Natural killer cell (primary cell): ENCODE results near the gene THOP1. TPM values are rescaled to one million over a fixed set of nuclear protein-coding genes. Genes with fewer than 3 reads are reported as not detected.

ENCODE experiments used
- ATAC-seq, 3 donors: fragments of 150-1000 bp in 2 of 3; fragments of 200-7000 bp in 1 of 3; cut with Tn5 transposase; 1 replicate in 1 of 3; 2 replicates in 2 of 3; pipeline ENCODE4 v1.10.0; 2021; ENCODE audit warnings: mild to moderate bottlenecking in 2 of 3, moderate library complexity in 2 of 3
- DNase-seq, 2 donors: peaks; one replicate each; pipeline versions ENCODE4 v3.0.0 to v3.0.0-alpha.2; 2013 to 2021; ENCODE audit warnings: mixed read lengths in 1 of 2
- H3K27ac ChIP-seq: one replicate; pipeline ENCODE4 v1.5.1; 2013; ENCODE audit warnings: mild to moderate bottlenecking, low read length
- H3K27me3 ChIP-seq: one replicate; pipeline ENCODE4 v1.6.1; 2013; ENCODE audit warnings: low read length; ENCODE audit not compliant: control insufficient read depth, insufficient read depth
- H3K36me3 ChIP-seq: one replicate; pipeline ENCODE4 v1.6.1; 2013; ENCODE audit warnings: low read length; ENCODE audit not compliant: control insufficient read depth, insufficient read depth
- H3K4me1 ChIP-seq: one replicate; pipeline ENCODE4 v1.6.1; 2013; ENCODE audit warnings: low read length; ENCODE audit not compliant: control insufficient read depth, insufficient read depth
- H3K4me3 ChIP-seq: one replicate; pipeline ENCODE4 v1.5.1; 2013; ENCODE audit warnings: low read length
- H3K9me3 ChIP-seq: one replicate; pipeline ENCODE4 v1.6.1; 2013; ENCODE audit warnings: low read length; ENCODE audit not compliant: control insufficient read depth, insufficient read depth
- H3K27ac Mint-ChIP-seq, 2 donors: one replicate each; pipeline ENCODE4 v1.8.0; 2022; ENCODE audit warnings: mild to moderate bottlenecking in 2 of 2, mixed read lengths in 2 of 2, moderate library complexity in 1 of 2
- H3K27me3 Mint-ChIP-seq, 2 donors: one replicate each; pipeline ENCODE4 v1.8.0; 2022; ENCODE audit warnings: low read depth in 2 of 2, mixed read lengths in 2 of 2
- H3K36me3 Mint-ChIP-seq: one replicate; pipeline ENCODE4 v1.8.0; 2022; ENCODE audit warnings: mixed read lengths
- H3K4me1 Mint-ChIP-seq, 2 donors: one replicate each; pipeline ENCODE4 v1.8.0; 2022; ENCODE audit warnings: mixed read lengths in 2 of 2
- H3K4me3 Mint-ChIP-seq: one replicate; pipeline ENCODE4 v1.8.0; 2022; ENCODE audit warnings: mild to moderate bottlenecking, moderate library complexity, mixed read lengths
- H3K9me3 Mint-ChIP-seq, 2 donors: one replicate each; pipeline ENCODE4 v1.8.0; 2022; ENCODE audit warnings: mixed read lengths in 2 of 2
- WGBS: methylation state at CpG from one replicate; pipeline ENCODE4 v1.1.7; 2013; ENCODE audit warnings: missing lambda C conversion rate; ENCODE audit not compliant: insufficient coverage; 5-methylcytosine and 5-hydroxymethylcytosine counted together
- intact Hi-C: fragments of 100-400 bp; cut with micrococcal nuclease; formaldehyde crosslinking; loops from one replicate; pipeline ENCODE4 v1.14.2; 2022
- total RNA-seq, 4 donors: library from RNA; stranded (reverse); fragments of 120-200 nt in 1 of 4; gene quantifications; one replicate each; pipeline versions ENCODE4 v1.2.3 to v1.2.4, GENCODE V29; 2013 to 2022
- TF ChIP-seq, protein P1 (sequence below): fragments of 200-600 bp; IDR thresholded peaks from one replicate; pipeline ENCODE4 v1.8.0; 2022; ENCODE audit warnings: antibody characterized with exemption

The THOP1 gene
- total RNA-seq, 3 donors from 2014 or later (not counting 1 experiment from before 2014, with no cell fraction given), result 31.6 to 44.0 (median 33.4) TPM

DNA sequence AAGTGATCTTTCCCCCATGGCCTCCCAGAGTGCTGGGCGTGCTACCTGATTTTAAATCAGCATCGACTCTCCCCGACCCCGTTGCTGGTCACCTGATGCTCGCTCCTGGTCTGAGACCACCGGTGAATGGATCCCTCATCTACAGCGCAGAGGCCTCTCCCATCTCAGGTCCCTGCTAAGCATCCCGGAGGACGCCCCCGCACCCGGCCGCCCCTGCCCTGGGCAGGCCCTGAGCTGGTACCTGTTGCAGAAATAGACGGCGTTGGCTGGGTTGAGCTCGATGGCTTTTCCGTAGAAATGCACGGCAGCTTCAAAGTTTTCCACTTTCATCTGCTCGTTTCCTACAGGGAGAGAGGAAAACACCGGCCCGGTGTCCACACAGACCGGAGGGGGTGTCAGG lies 20.4 kb upstream of the THOP1 start:
- Mint-ChIP-seq H3K4me1 (peaks cover 0 to 4% of the 10 kb centered on the region in 2 donors), H3K36me3 (no peaks in the 10 kb centered on the region), H3K27ac (no peak overlapping the region), H3K9me3 (no peaks in the 10 kb centered on the region), H3K27me3 (no peaks in the 10 kb centered on the region), H3K4me3 (no peak overlapping the region)
- H3K4me3 ChIP-seq, result no peak overlapping the region
- TF ChIP-seq, protein P1, sequence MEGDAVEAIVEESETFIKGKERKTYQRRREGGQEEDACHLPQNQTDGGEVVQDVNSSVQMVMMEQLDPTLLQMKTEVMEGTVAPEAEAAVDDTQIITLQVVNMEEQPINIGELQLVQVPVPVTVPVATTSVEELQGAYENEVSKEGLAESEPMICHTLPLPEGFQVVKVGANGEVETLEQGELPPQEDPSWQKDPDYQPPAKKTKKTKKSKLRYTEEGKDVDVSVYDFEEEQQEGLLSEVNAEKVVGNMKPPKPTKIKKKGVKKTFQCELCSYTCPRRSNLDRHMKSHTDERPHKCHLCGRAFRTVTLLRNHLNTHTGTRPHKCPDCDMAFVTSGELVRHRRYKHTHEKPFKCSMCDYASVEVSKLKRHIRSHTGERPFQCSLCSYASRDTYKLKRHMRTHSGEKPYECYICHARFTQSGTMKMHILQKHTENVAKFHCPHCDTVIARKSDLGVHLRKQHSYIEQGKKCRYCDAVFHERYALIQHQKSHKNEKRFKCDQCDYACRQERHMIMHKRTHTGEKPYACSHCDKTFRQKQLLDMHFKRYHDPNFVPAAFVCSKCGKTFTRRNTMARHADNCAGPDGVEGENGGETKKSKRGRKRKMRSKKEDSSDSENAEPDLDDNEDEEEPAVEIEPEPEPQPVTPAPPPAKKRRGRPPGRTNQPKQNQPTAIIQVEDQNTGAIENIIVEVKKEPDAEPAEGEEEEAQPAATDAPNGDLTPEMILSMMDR, result no peak
- ATAC-seq (no peak), DNase-seq (no peak)
- H3K27me3 ChIP-seq, result no peaks in the 10 kb centered on the region
- no peaks in the 10 kb centered on the region for H3K9me3 ChIP-seq
- H3K27ac ChIP-seq, result no peak overlapping the region
- H3K36me3 ChIP-seq, result peaks cover 48% of the 10 kb centered on the region
- H3K4me1 ChIP-seq, result no peaks in the 10 kb centered on the region
- intact Hi-C loops, result no loop called here
- WGBS, result 97% methylated on average over 21 of the region's 21 CpGs

GRCh38 chr19:2765376-2765775 lies 19.9 kb upstream of the THOP1 start:
- no peak overlapping the region for H3K4me3 Mint-ChIP-seq
- no peaks in the 10 kb centered on the region for H3K27me3 Mint-ChIP-seq
- TF ChIP-seq, protein P1, result no peak
- Histone ChIP-seq H3K27ac (no peak overlapping the region), H3K4me1 (peaks cover 4% of the 10 kb centered on the region), H3K36me3 (peaks cover 48% of the 10 kb centered on the region), H3K27me3 (no peaks in the 10 kb centered on the region), H3K9me3 (no peaks in the 10 kb centered on the region), H3K4me3 (no peak overlapping the region)
- intact Hi-C loops, result no loop called here
- H3K36me3 Mint-ChIP-seq, result no peaks in the 10 kb centered on the region
- 99% methylated on average over 13 of the region's 15 CpGs for WGBS
- peaks cover 4% of the 10 kb centered on the region in 2 donors for H3K4me1 Mint-ChIP-seq
- no peak overlapping the region for H3K27ac Mint-ChIP-seq
- H3K9me3 Mint-ChIP-seq, result no peaks in the 10 kb centered on the region
- DNase-seq, result no peak
- no peak for ATAC-seq

DNA sequence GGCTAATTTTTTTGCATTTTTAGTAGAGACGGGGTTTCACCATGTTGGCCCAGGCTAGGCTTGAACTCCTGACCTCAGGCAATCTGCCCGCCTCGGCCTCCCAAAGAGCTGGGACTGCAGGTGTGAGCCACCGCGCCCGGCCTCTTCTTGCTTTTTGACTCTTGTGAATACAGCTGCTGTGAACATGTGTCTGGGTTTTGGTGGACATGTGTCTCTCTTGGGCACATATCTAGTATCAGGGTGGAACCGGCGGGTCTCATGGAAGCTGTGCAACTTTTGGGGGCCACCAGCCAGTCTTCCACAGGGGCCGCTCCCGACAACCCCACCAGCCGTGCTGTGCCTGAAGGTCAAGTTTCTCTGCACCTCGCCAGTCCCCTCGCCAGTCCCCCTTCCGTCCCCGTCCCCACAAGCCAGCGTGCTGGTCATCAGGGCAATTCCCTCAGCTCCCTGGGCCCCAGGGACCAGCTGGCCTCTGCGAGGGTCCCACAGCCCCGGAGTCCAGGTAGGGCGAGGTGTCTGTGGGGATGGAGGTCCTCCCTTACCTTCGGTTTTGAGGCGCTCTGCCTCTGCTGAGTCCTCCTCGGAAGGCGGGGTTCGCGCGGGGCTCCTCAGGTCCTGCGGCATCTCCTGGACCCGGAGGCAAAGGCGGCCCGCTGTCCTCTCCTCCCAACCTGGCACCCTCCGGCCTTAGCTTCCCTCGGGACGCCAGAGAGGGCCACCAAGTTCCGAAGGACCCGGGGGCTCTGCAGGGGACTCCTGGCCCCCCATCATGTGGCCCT lies 18.5 kb upstream of the THOP1 start:
- intact Hi-C loops, result no loop called here
- Mint-ChIP-seq H3K36me3 (no peaks in the 10 kb centered on the region), H3K4me1 (peaks cover 4 to 5% of the 10 kb centered on the region in 2 donors), H3K27ac (no peak overlapping the region), H3K4me3 (no peak overlapping the region), H3K9me3 (no peaks in the 10 kb centered on the region), H3K27me3 (no peaks in the 10 kb centered on the region)
- no peak for ATAC-seq
- Histone ChIP-seq H3K4me3 (no peak overlapping the region), H3K4me1 (peaks cover 7% of the 10 kb centered on the region), H3K27ac (no peak overlapping the region), H3K9me3 (no peaks in the 10 kb centered on the region), H3K27me3 (no peaks in the 10 kb centered on the region), H3K36me3 (peaks cover 42% of the 10 kb centered on the region)
- TF ChIP-seq, protein P1, result no peak
- 95% methylated on average over 35 of the region's 35 CpGs for WGBS
- DNase-seq, result no peak

DNA sequence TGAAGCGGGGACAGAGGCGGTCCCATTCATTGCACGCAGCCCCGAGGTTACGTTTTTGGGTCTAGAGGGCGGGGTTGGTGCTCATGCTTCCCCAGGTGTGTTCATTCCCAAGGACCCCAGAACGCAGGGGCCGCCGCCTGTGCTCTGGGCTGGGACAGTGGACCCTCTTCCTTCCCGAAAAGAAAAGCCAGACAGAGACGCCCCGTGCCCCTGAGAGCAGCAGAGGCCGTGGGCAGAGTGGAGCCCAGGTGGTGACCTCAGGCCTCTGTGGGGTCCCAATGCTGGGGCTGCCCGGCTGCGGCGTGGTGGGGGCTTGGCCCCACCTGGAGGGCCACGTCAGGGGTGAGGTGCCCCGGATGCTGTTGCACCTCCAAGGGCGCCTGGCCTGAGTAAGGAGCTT lies 17.6 kb upstream of the THOP1 start:
- Mint-ChIP-seq H3K4me1 (peaks cover 5 to 12% of the 10 kb centered on the region in 2 donors), H3K27ac (no peak overlapping the region), H3K9me3 (no peaks in the 10 kb centered on the region), H3K4me3 (no peak overlapping the region), H3K36me3 (no peaks in the 10 kb centered on the region), H3K27me3 (no peaks in the 10 kb centered on the region)
- 97% methylated on average over 19 of the region's 19 CpGs for WGBS
- Histone ChIP-seq H3K27ac (no peak overlapping the region), H3K9me3 (no peaks in the 10 kb centered on the region), H3K36me3 (peaks cover 33% of the 10 kb centered on the region), H3K4me3 (no peak overlapping the region), H3K4me1 (peaks cover 7% of the 10 kb centered on the region), H3K27me3 (no peaks in the 10 kb centered on the region)
- TF ChIP-seq, protein P1, result no peak
- intact Hi-C loops, result no loop called here
- DNase-seq, result no peak
- no peak for ATAC-seq
